GM12891 (cell line): ENCODE results near the gene PIF1.

Experiments
- POLR2A ChIP-seq: IDR thresholded peaks from 2 replicates; pipeline ENCODE4 v1.6.1; 2011; ENCODE audit warnings: low read depth, low read length, control low read depth
- POLR2AphosphoS5 ChIP-seq: IDR thresholded peaks from 2 replicates; pipeline ENCODE4 v1.6.1; 2011; ENCODE audit warnings: low read depth, low read length, control low read depth
- TAF1 ChIP-seq: IDR thresholded peaks from 2 replicates; pipeline ENCODE4 v1.6.1; 2011; ENCODE audit warnings: low read depth, low read length, control low read depth

DNA sequence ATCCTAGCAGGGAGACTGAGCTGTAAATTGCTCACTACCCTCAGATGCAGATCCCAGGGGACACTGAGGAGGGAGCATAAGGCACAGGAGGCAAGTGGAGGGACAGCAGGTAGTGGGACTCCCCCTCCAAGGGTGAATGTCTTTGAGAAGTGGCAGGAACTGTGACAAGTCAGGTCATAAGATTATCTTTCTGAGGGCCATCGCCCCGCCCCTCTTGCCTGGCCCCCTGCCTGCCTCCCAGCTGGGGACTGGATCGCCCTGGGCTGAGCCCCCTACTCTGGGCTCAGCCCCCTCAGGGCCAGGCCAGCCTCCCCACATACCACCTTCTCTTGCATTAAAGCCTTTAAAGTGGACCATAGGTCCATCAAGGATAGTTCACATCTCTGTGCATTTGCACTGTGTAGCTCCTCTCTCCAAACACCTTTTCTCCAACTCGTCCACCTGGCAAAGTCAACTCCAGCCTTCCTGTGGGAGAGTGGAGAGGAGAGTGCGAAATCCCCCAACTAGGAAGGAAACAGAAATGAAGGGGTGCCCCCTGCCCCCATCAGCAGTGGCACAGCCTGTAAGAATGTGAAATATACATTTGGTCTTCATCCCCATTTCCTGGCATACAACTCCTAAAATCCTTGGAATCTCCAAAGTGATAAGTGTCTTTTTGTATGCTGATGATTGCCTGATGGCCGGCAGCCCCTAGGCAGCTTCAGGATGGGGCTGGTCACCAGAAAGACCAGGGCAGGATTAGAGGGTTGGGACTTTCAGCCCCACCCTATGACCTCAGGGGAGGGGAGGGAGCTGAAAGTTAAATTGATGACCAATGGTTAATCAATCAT lies 14.7 kb downstream of the PIF1 start:
- TF ChIP-seq POLR2AphosphoS5 (no peak), POLR2A (no peak), TAF1 (no peak)
